Right lobe of liver (tissue), 6 donors: Measurements from ENCODE around the gene GBGT1. TPM values are rescaled to one million over a fixed set of nuclear protein-coding genes. Genes with fewer than 3 reads are reported as not detected.
A peak's percentile ranks its signal among the peaks of the same experiment; 100 is the strongest.

ENCODE experiments used
- ATAC-seq, 4 donors: fragments of 200-7000 bp; cut with Tn5 transposase; one replicate each; pipeline ENCODE4 v1.9.1; 2020; ENCODE audit warnings: mild to moderate bottlenecking in 4 of 4, moderate library complexity in 4 of 4
- DNase-seq, 3 donors: peaks; one replicate each; pipeline ENCODE4 v3.0.0-alpha.2; 2020
- H3K27ac ChIP-seq, 3 donors: fragments of 200-600 bp; one replicate each; pipeline ENCODE4 v1.8.0; 2022
- H3K27me3 ChIP-seq, 2 donors: fragments of 200-600 bp; one replicate each; pipeline ENCODE4 v1.8.0; 2022
- H3K36me3 ChIP-seq, 4 donors: fragments of 200-600 bp; sonication (generic) in 1 of 4; one replicate each; pipeline versions ENCODE4 v1.5.1 to v1.8.0; 2017 to 2022; ENCODE audit warnings: control low read depth in 1 of 4
- H3K4me1 ChIP-seq, 4 donors: fragments of 200-600 bp; sonication (generic) in 1 of 4; one replicate each; pipeline versions ENCODE4 v1.5.1 to v1.8.0; 2017 to 2022; ENCODE audit warnings: control low read depth in 1 of 4
- H3K4me3 ChIP-seq, 3 donors: fragments of 200-600 bp; one replicate each; pipeline ENCODE4 v1.8.0; 2022
- H3K9me3 ChIP-seq, 4 donors: fragments of 200-600 bp; sonication (generic) in 1 of 4; one replicate each; pipeline versions ENCODE4 v1.5.1 to v1.8.0; 2017 to 2022; ENCODE audit warnings: control low read depth in 1 of 4
- CTCF ChIP-seq, 4 donors: fragments of 200-600 bp in 3 of 4; fragments of 450-650 bp in 1 of 4; IDR thresholded peaks; one replicate each; pipeline versions ENCODE4 v1.5.1 to v1.8.0; 2016 to 2022; ENCODE audit warnings: antibody characterized with exemption in 4 of 4, mild to moderate bottlenecking in 2 of 4
- POLR2A ChIP-seq: fragments of 450-650 bp; IDR thresholded peaks from one replicate; pipeline ENCODE4 v1.6.1; 2017; ENCODE audit warnings: antibody characterized with exemption, mild to moderate bottlenecking
- WGBS: methylation state at CpG from one replicate; pipeline ENCODE4 v1.1.6; 2018; ENCODE audit warnings: low coverage, low lambda C conversion rate; ENCODE audit not compliant: insufficient coverage; ENCODE audit errors: missing lambda C conversion rate; 5-methylcytosine and 5-hydroxymethylcytosine counted together
- intact Hi-C, 2 donors: fragments of 100-400 bp; cut with DNase I; formaldehyde crosslinking; loops; one replicate each; pipeline versions ENCODE4 v1.11.2 to v1.14.1; 2022
- total RNA-seq, 6 experiments: library from RNA; depleted of rRNA in 2 of 6; stranded (reverse); fragments of >200 nt in 2 of 6; fragmentation: NEBNext Ultra II Directional in 3 of 6; extraction: Animal tissue kit (Norgen Biotek cat#: 25700) in 3 of 6; gene quantifications; one replicate each; pipeline versions ENCODE4 v1.1.0 to v1.2.4, GENCODE V29; 2016 to 2023
- donor health status: DM: no; HTN: yes; CAD: no.
- donor health status: DM: no; HTN: no; CAD: no.
- donor health status: DM: no; HTN: no; CAD: no.
- donor health status: DM: no; HTN: yes; CAD: no.
- donor health status: DM: no; HTN: yes; CAD: no.

The GBGT1 gene
- total RNA-seq, 6 experiments from 2014 or later, result 0.68 to 3.7 (median 1.9) TPM

GRCh38 chr9:133194597-133194996 is 30.9 kb upstream of the GBGT1 start:
- Histone ChIP-seq H3K4me3 (no peak overlapping the region), H3K27me3 (no peaks in the 10 kb centered on the region), H3K27ac (no peak overlapping the region), H3K9me3 (no peaks in the 10 kb centered on the region), H3K4me1 (no peaks in the 10 kb centered on the region), H3K36me3 (no peaks in the 10 kb centered on the region)
- no peak for DNase-seq
- intact Hi-C loops, result no loop called here
- no peak for ATAC-seq
- WGBS, result 63% methylated on average over 4 of the region's 4 CpGs
- TF ChIP-seq POLR2A (no peak), CTCF (IDR thresholded peaks at IDR 0.05) (no peak)

- no peaks in the 10 kb centered on the region for H3K27me3 ChIP-seq
- WGBS, result 50% methylated on average over 1 of the region's 7 CpGs
- TF ChIP-seq CTCF (IDR thresholded peaks at IDR 0.05) (no peak), POLR2A (no peak)
- ATAC-seq (no peak), DNase-seq (peak in 1 of 3 donors; percentile 32)
- H3K4me3 ChIP-seq, result no peak overlapping the region
- intact Hi-C loops, result no loop called here
- H3K9me3 ChIP-seq, result no peaks in the 10 kb centered on the region
- H3K36me3 ChIP-seq, result no peaks in the 10 kb centered on the region
- H3K27ac ChIP-seq, result no peak overlapping the region
- H3K4me1 ChIP-seq, result no peaks in the 10 kb centered on the region
Observed at GRCh38 chr9:133191989-133192388, 28.3 kb upstream of the GBGT1 start.

GRCh38 chr9:133189826-133190225 is 26.1 kb upstream of the GBGT1 start:
- ATAC-seq (no peak), DNase-seq (peak in 1 of 3 donors; percentile 27)
- H3K36me3 ChIP-seq, result no peaks in the 10 kb centered on the region
- H3K9me3 ChIP-seq, result no peaks in the 10 kb centered on the region
- no CpG with 5 or more reads among the region's 8 CpGs for WGBS
- H3K4me1 ChIP-seq, result no peaks in the 10 kb centered on the region
- H3K4me3 ChIP-seq, result no peak overlapping the region
- H3K27me3 ChIP-seq, result no peaks in the 10 kb centered on the region
- no peak for TF ChIP-seq CTCF (IDR thresholded peaks at IDR 0.05)
- no peak for TF ChIP-seq POLR2A
- intact Hi-C loops, result loop anchor here (5.0 to 10.0 kb wide), 4 partner anchors 205 to 297 kb away; no protein-coding TSS in a partner anchor
- no peak overlapping the region for H3K27ac ChIP-seq

- 58% methylated on average over 5 of the region's 7 CpGs for WGBS
- Histone ChIP-seq H3K4me3 (no peak overlapping the region), H3K27me3 (no peaks in the 10 kb centered on the region), H3K27ac (no peak overlapping the region), H3K4me1 (no peaks in the 10 kb centered on the region), H3K36me3 (no peaks in the 10 kb centered on the region), H3K9me3 (no peaks in the 10 kb centered on the region)
- ATAC-seq, result no peak
- DNase-seq, result peak in 1 of 3 donors; percentile 35
- TF ChIP-seq POLR2A, result no peak
- TF ChIP-seq CTCF (IDR thresholded peaks at IDR 0.05), result no peak
- intact Hi-C loops, result loop anchor here (5.0 to 10.0 kb wide), 4 partner anchors 206 to 298 kb away; no protein-coding TSS in a partner anchor
Observed at GRCh38 chr9:133188843-133189180, 25.1 kb upstream of the GBGT1 start.
